Stomach (tissue), 9 donors: Measurements from ENCODE around the gene COP1. TPM values are rescaled to one million over a fixed set of nuclear protein-coding genes. Genes with fewer than 3 reads are reported as not detected.
"Not testable (repeated sequence)": the region's sequence is repeated elsewhere in the genome, so short reads cannot be mapped to it uniquely, and the experiment has no call there.

Experiments
- DNase-seq, 2 donors: peaks; one replicate each; pipeline versions ENCODE4 v3.0.0 to v3.0.0-alpha.2; 2013 to 2019
- H3K27ac ChIP-seq, 5 donors: fragments of 200-600 bp in 4 of 5; sonication (generic) in 4 of 5; one replicate each; pipeline ENCODE4 v1.5.1; 2013 to 2019; ENCODE audit warnings: mild to moderate bottlenecking in 1 of 5, moderate library complexity in 1 of 5
- H3K27me3 ChIP-seq, 3 donors: fragments of 200-600 bp; sonication (generic); one replicate each; pipeline ENCODE4 v1.5.1; 2017 to 2019; ENCODE audit warnings: mixed run types in 1 of 3
- H3K36me3 ChIP-seq, 4 donors: fragments of 200-600 bp; sonication (generic); 1 replicate in 3 of 4; 2 replicates in 1 of 4; pipeline ENCODE4 v1.5.1; 2016 to 2019
- H3K4me1 ChIP-seq, 4 donors: fragments of 200-600 bp; sonication (generic); one replicate each; pipeline ENCODE4 v1.5.1; 2016 to 2019
- H3K4me3 ChIP-seq, 4 donors: fragments of 200-600 bp; sonication (generic) in 3 of 4; one replicate each; pipeline ENCODE4 v1.5.1; 2016 to 2019; ENCODE audit warnings: mild to moderate bottlenecking in 1 of 4
- H3K9me3 ChIP-seq, 4 donors: fragments of 200-600 bp; sonication (generic); one replicate each; pipeline ENCODE4 v1.5.1; 2016 to 2019
- CTCF ChIP-seq, 7 experiments: fragments of 450-650 bp in 4 of 7; fragments of 200-600 bp in 3 of 7; sonication (generic) in 3 of 7; IDR thresholded peaks; one replicate each; pipeline ENCODE4 v1.5.1; 2016 to 2019; ENCODE audit warnings: antibody characterized with exemption in 7 of 7, control low read depth in 2 of 7, mild to moderate bottlenecking in 1 of 7
- EP300 ChIP-seq: sonication (generic); formaldehyde crosslinking; IDR thresholded peaks from one replicate; pipeline ENCODE4 v1.6.1; 2017; ENCODE audit warnings: antibody characterized with exemption
- POLR2A ChIP-seq, 4 donors: fragments of 450-650 bp; IDR thresholded peaks; one replicate each; pipeline ENCODE4 v1.6.1; 2016; ENCODE audit warnings: antibody characterized with exemption in 4 of 4, control low read depth in 2 of 4, mild to moderate bottlenecking in 1 of 4, moderate library complexity in 1 of 4
- POLR2AphosphoS5 ChIP-seq, 3 donors: sonication (generic); formaldehyde crosslinking; IDR thresholded peaks; one replicate each; pipeline ENCODE4 v1.6.1; 2016; ENCODE audit warnings: antibody characterized with exemption in 3 of 3
- WGBS, 5 donors: extraction: QIAGEN DNeasy Blood & Tissue Kit in 3 of 5; methylation state at CpG; one replicate each; pipeline versions ENCODE4 v1.1.5 to v1.1.7; 2013 to 2018; 5-methylcytosine and 5-hydroxymethylcytosine counted together
- intact Hi-C: fragments of 100-400 bp; cut with DNase I; formaldehyde crosslinking; loops from one replicate; pipeline ENCODE4 v1.15.1; 2023; ENCODE audit warnings: low total_unique reads
- polyA plus RNA-seq, 3 donors: library from polyadenylated mRNA; stranded (reverse); fragments of 200-250 nt; gene quantifications; one replicate each; pipeline ENCODE4 v1.2.3, GENCODE V29; 2013
- total RNA-seq, 5 donors: library from RNA; depleted of rRNA; stranded (reverse); fragments of >200 nt; gene quantifications; one replicate each; pipeline versions ENCODE4 v1.1.0 to v1.2.3, GENCODE V29; 2014 to 2016
- donor health status: healthy with polysubstance abuse.
- donor health status: Bipolar disorder and iron deficiency.
- donor health status: healthy.

COP1 gene
- total and polyA plus RNA-seq, 8 donors: 36.2 to 127 (median 55.1) TPM

DNA sequence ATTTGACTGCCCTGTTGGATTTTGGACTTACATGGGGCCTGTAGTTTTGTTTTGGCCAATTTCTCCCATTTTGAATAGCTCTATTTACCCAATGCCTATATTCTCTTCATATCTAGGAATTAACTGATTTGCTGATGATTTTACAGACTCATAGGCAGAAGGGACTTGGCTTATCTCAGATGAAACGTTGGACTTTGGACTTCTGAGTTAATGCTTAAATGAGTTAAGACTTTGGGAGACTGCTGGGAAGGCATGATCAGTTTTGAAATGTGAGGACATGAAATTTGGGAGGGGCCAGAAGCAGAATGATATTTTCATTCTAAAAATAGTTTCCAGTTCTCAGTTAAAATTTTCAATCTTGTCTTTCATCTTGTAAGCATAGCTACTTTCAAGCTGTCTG, 222.3 kb downstream of the COP1 start:
- peak in 1 of 2 donors; percentile 40 for DNase-seq
- intact Hi-C loops: no loop called here
- WGBS, 5 donors: 33 to 56% (median 48%) methylated on average over 1 of the region's 1 CpG
- TF ChIP-seq EP300 (no peak), POLR2AphosphoS5 (IDR thresholded peaks at IDR 0.05) (no peak), POLR2A (IDR thresholded peaks at IDR 0.05) (no peak), CTCF (IDR thresholded peaks at IDR 0.05) (no peak)
- no peaks in the 10 kb centered on the region for H3K27me3 ChIP-seq
- H3K4me3 ChIP-seq: no peak overlapping the region
- peaks cover 16 to 81% (median 78%) of the 10 kb centered on the region in 4 donors for H3K36me3 ChIP-seq
- H3K27ac ChIP-seq: no peak overlapping the region
- peaks cover 0 to 4% (median 0%) of the 10 kb centered on the region in 4 donors for H3K4me1 ChIP-seq
- peaks cover 0 to 23% (median 10%) of the 10 kb centered on the region in 4 donors for H3K9me3 ChIP-seq

DNA sequence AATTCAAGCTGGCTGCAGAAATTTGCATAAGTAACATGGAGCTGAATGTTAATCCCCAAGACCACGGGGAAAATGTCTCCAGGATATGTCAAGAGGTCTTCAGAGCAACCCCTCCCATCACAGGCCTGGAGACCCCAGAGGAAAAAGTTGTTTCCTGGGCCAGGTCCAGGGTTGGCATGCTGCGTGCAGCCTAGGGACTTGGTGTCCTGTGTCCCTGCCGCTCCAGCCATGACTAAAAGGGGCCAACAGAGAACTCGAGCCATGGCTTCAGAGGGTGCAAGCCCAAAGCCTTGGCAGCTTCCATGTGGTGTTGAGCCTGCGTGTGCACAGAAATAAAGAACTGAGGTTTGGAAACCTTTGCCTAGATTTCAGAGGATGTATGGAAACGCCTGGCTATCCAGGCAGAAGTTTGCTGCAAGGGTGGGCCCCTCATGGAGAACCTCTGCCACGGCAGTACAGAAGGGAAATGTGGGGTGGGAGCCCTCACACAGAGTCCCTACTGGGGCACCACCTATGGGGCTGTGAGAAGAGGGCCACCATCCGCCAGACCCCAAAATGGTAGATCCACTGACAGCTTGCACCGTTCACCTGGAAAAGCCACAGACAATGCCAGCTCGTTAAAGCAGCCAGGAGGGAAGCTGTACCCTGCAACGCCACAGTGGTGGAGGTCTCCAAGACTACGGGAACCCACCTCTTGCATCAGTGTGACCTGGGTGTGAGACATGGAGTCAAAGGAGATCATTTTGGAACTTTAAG, 222.9 kb downstream of the COP1 start:
- 97 to 99% (median 99%) methylated on average over 10 to 12 of the region's 12 CpGs for WGBS, 5 donors
- DNase-seq: no peak
- peaks cover 16 to 81% (median 77%) of the 10 kb centered on the region in 4 donors for H3K36me3 ChIP-seq
- H3K4me1 ChIP-seq: peaks cover 0 to 4% (median under 1%) of the 10 kb centered on the region in 4 donors
- peaks cover 0 to 23% (median 10%) of the 10 kb centered on the region in 4 donors for H3K9me3 ChIP-seq
- H3K4me3 ChIP-seq: no peak overlapping the region
- no peak overlapping the region for H3K27ac ChIP-seq
- no peak for TF ChIP-seq POLR2AphosphoS5 (IDR thresholded peaks at IDR 0.05)
- TF ChIP-seq CTCF (IDR thresholded peaks at IDR 0.05): no peak
- no peak for TF ChIP-seq EP300
- TF ChIP-seq POLR2A (IDR thresholded peaks at IDR 0.05): no peak
- H3K27me3 ChIP-seq: no peaks in the 10 kb centered on the region
- intact Hi-C loops: no loop called here

DNA sequence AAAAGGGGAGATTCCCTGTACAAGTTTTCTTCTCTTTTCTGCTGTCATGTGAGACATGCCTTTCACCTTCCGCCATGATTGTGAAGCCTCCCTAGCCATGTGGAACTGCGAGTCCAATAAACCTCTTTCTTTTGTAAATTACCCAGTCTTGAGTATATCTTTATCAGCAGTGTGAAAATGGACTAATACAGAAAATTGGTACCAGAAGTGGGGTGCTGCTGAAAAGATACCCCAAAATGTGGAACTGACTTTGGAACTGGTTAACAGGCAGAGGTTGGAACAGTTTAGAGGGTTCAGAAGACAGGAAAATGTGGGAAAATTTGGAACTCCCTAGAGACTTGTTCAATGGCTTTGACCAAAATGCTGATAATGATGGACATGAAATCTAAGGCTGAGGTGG, 223.7 kb downstream of the COP1 start:
- H3K27me3 ChIP-seq, H3K4me3 ChIP-seq, H3K27ac ChIP-seq, intact Hi-C loops, DNase-seq: not testable (repeated sequence)
- Histone ChIP-seq H3K9me3 (peaks cover 0 to 23% (median 10%) of the 10 kb centered on the region in 4 donors), H3K36me3 (peaks cover 16 to 76% (median 68%) of the 10 kb centered on the region in 4 donors), H3K4me1 (peaks cover 0 to 10% (median 4%) of the 10 kb centered on the region in 4 donors)
- 98 to 100% (median 98%) methylated on average over 2 of the region's 2 CpGs for WGBS, 5 donors

- TF ChIP-seq POLR2A (IDR thresholded peaks at IDR 0.05): no peak
- no peak for TF ChIP-seq CTCF (IDR thresholded peaks at IDR 0.05)
- no peak for TF ChIP-seq EP300
- TF ChIP-seq POLR2AphosphoS5 (IDR thresholded peaks at IDR 0.05): no peak
- intact Hi-C loops: no loop called here
- Histone ChIP-seq H3K27me3 (no peaks in the 10 kb centered on the region), H3K27ac (no peak overlapping the region), H3K4me1 (peaks cover 0 to 17% (median 10%) of the 10 kb centered on the region in 4 donors), H3K9me3 (peaks cover 0 to 23% (median 10%) of the 10 kb centered on the region in 4 donors), H3K4me3 (no peak overlapping the region), H3K36me3 (peaks cover 16 to 53% (median 49%) of the 10 kb centered on the region in 4 donors)
- no peak for DNase-seq
These were observed 226.0 kb downstream of the COP1 start for GRCh38 chr1:175981128-175981527.

DNA sequence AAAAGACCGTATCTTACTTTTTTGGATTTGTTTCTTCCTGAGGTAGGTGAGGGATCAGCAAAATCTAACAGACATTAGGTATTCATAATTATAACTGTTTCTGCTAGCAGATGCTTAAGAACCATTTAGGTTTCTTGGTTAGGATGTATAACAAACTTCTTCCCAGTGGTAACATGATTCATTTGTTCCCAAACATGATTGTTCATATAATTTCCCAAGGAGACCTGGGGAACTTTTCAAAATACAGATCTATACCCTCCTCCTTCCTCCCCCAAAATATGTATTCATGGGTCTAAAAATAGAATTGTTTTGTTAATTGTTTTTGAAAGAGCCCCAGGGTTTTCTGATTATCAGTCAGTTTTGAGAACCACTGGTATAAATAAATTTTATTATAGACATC, 228.2 kb downstream of the COP1 start:
- intact Hi-C loops: no loop called here
- Histone ChIP-seq H3K36me3 (peaks cover 8 to 31% (median 29%) of the 10 kb centered on the region in 4 donors), H3K27me3 (no peaks in the 10 kb centered on the region), H3K4me1 (peaks cover 0 to 17% (median 7%) of the 10 kb centered on the region in 4 donors), H3K9me3 (peaks cover 0 to 15% (median 5%) of the 10 kb centered on the region in 4 donors), H3K27ac (no peak overlapping the region), H3K4me3 (no peak overlapping the region)
- no peak for DNase-seq
- WGBS, 5 donors: 92 to 97% (median 95%) methylated on average over 1 of the region's 1 CpG
- no peak for TF ChIP-seq CTCF (IDR thresholded peaks at IDR 0.05)
- no peak for TF ChIP-seq EP300
- TF ChIP-seq POLR2AphosphoS5 (IDR thresholded peaks at IDR 0.05): no peak
- TF ChIP-seq POLR2A (IDR thresholded peaks at IDR 0.05): no peak
